ENCODE data around the gene SYNJ2. TPM values are rescaled to one million over a fixed set of nuclear protein-coding genes. Genes with fewer than 3 reads are reported as not detected.

Gene SYNJ2
- total RNA-seq, 4 donors from 2014 or later, result 6.6 to 15.6 (median 9.8) TPM

- no peak for TF ChIP-seq CTCF (IDR thresholded peaks at IDR 0.05)
- no peak for TF ChIP-seq POLR2A (IDR thresholded peaks at IDR 0.05)
- Histone ChIP-seq H3K27me3 (no peaks in the 10 kb centered on the region), H3K9me3 (no peaks in the 10 kb centered on the region), H3K27ac (no peak overlapping the region), H3K4me3 (no peak overlapping the region), H3K4me1 (no peaks in the 10 kb centered on the region), H3K36me3 (peaks cover 0 to 14% (median 0%) of the 10 kb centered on the region in 3 donors)
- 79 to 92% methylated on average over 2 of the region's 2 CpGs for WGBS, 2 donors
- intact Hi-C loops (cut with DNase I), result no loop called here
- no peak for DNase-seq
These were observed 123.0 kb downstream of the SYNJ2 start for GRCh38 chr6:158104696-158105095.

- Histone ChIP-seq H3K4me1 (no peaks in the 10 kb centered on the region), H3K36me3 (peaks cover 0 to 63% (median 0%) of the 10 kb centered on the region in 3 donors), H3K27ac (no peak overlapping the region), H3K4me3 (no peak overlapping the region), H3K9me3 (no peaks in the 10 kb centered on the region), H3K27me3 (no peaks in the 10 kb centered on the region)
- 84 to 96% methylated on average over 2 of the region's 2 CpGs for WGBS, 2 donors
- no peak for TF ChIP-seq CTCF (IDR thresholded peaks at IDR 0.05)
- TF ChIP-seq POLR2A (IDR thresholded peaks at IDR 0.05), result no peak
- DNase-seq, result no peak
- intact Hi-C loops (cut with DNase I), result no loop called here
These were observed 128.1 kb downstream of the SYNJ2 start for GRCh38 chr6:158109748-158110147.

GRCh38 chr6:158110986-158111385 lies 129.3 kb downstream of the SYNJ2 start:
- H3K9me3 ChIP-seq, result no peaks in the 10 kb centered on the region
- no peak overlapping the region for H3K4me3 ChIP-seq
- DNase-seq, result no peak
- peaks cover 0 to 75% (median 6%) of the 10 kb centered on the region in 3 donors for H3K36me3 ChIP-seq
- intact Hi-C loops (cut with DNase I), result no loop called here
- H3K4me1 ChIP-seq, result no peaks in the 10 kb centered on the region
- TF ChIP-seq POLR2A (IDR thresholded peaks at IDR 0.05), result no peak
- TF ChIP-seq CTCF (IDR thresholded peaks at IDR 0.05), result no peak
- 88 to 93% methylated on average over 5 of the region's 5 CpGs for WGBS, 2 donors
- no peaks in the 10 kb centered on the region for H3K27me3 ChIP-seq
- no peak overlapping the region for H3K27ac ChIP-seq

- intact Hi-C loops (cut with DNase I), result no loop called here
- Histone ChIP-seq H3K36me3 (peaks cover 0 to 85% (median 6%) of the 10 kb centered on the region in 3 donors), H3K27ac (no peak overlapping the region), H3K9me3 (no peaks in the 10 kb centered on the region), H3K4me3 (no peak overlapping the region), H3K4me1 (no peaks in the 10 kb centered on the region), H3K27me3 (no peaks in the 10 kb centered on the region)
- no peak for TF ChIP-seq POLR2A (IDR thresholded peaks at IDR 0.05)
- DNase-seq, result no peak
- WGBS, 2 donors, result 87 to 92% methylated on average over 5 of the region's 5 CpGs
These were observed 130.3 kb downstream of the SYNJ2 start for GRCh38 chr6:158111987-158112386.

GRCh38 chr6:158113802-158114201 lies 132.1 kb downstream of the SYNJ2 start:
- Histone ChIP-seq H3K36me3 (peaks cover 0 to 92% (median 6%) of the 10 kb centered on the region in 3 donors), H3K27me3 (no peaks in the 10 kb centered on the region), H3K4me1 (no peaks in the 10 kb centered on the region), H3K4me3 (no peak overlapping the region), H3K9me3 (no peaks in the 10 kb centered on the region), H3K27ac (no peak overlapping the region)
- TF ChIP-seq CTCF (IDR thresholded peaks at IDR 0.05) (no peak), POLR2A (IDR thresholded peaks at IDR 0.05) (no peak)
- DNase-seq, result no peak
- intact Hi-C loops (cut with DNase I), result no loop called here

- WGBS, 2 donors, result 80 to 94% methylated on average over 1 to 4 of the region's 4 CpGs
- intact Hi-C loops (cut with DNase I), result no loop called here
These were observed 133.4 kb downstream of the SYNJ2 start for GRCh38 chr6:158115102-158115501.

More at GRCh38 chr6:158115102-158115501, 133.4 kb downstream of the SYNJ2 start:
- no peaks in the 10 kb centered on the region for H3K27me3 ChIP-seq
- TF ChIP-seq CTCF (IDR thresholded peaks at IDR 0.05), result no peak
- TF ChIP-seq POLR2A (IDR thresholded peaks at IDR 0.05), result no peak
- no peaks in the 10 kb centered on the region for H3K4me1 ChIP-seq
- peaks cover 0 to 87% (median 6%) of the 10 kb centered on the region in 3 donors for H3K36me3 ChIP-seq
- no peak for DNase-seq
- H3K4me3 ChIP-seq, result no peak overlapping the region
- H3K27ac ChIP-seq, result no peak overlapping the region
- no peaks in the 10 kb centered on the region for H3K9me3 ChIP-seq
